Activated CD4-positive, alpha-beta T cell treated with anti-CD3 and anti-CD28 coated beads, Interleukin-2, Interleukin-4, amounts not matched to agents 100 ng/mL and 50 ng/mL, durations not matched to agents 16 hours and 8 hours (primary cell): ENCODE measurements around the gene MLXIPL.
"Not testable (repeated sequence)": the region's sequence is repeated elsewhere in the genome, so short reads cannot be mapped to it uniquely, and the experiment has no call there.

Experiments used
- DNase-seq: peaks from one replicate; pipeline ENCODE4 v3.0.0-alpha.2; 2020; ENCODE audit warnings: low spot score

MLXIPL gene

DNA sequence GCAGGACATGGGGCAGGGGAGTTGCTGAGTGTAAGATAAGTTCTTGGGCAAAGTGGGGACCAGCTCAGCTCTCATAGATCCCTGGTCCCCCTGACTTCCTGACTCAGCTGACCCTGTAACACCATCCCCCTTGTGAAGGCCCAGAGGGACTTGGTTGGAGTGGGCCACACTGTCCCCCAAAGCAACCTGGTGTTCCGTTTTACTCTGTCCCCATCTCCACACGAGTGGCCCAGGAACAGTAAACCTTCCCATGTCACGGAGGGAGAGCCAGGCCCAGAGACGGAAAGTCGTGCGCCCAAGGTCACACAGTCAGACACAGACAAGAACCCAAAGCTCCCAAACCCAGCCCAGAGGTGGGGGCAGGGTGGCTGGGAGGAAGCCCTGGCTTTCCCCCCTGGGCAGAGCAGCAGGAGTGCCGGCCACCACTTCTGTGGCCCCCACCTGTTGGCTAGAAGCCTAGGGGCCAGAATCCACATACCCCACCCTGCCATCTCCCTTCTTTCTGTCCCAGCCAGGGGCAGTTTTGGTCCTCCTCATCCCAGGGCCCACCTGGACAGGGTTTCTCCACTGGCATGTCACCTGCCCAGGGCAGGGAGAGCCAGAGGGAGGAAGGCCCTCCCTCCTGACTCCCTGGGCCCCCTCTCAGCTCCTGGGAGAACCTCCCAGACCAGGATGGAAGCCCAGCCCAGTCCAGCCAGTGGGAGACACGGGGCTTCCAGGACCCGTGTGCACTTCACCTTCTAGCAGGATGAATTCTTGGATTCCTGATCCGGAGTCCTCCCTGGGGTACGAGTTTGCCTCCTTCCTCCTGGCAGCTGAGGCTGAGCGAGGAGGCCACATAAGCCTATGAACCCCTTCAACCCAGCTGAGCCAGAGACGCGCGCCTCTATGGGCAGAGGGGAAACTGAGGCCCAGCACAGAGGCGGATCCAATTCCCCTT is 22.7 kb upstream of the MLXIPL start:
- no peak for DNase-seq

DNA sequence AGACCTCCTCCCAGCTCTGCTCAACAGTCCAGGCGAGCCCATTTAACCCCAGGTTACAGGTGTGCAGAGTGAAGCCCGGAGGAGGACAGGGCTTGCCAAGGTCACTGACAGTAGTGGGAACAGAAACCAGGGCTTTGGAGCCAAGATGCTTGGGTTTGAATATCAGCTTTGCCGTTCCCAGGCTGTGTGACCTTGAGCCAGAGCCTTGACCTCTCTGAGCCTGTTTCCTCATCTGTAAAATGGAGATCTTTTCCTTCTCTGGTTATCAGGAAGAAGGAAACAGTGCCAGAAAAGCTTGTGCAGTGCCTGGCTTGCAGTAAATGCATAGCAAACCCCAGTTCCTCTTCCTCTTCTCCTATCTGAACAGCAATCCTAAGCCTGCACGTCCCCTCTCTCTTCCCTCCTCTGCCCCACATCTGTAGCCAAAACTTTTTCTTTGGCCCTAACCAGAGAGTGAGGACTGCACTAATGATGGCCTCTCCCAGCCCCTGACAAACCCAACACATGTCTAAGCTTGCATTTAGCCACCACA is 21.4 kb upstream of the MLXIPL start:
- no peak for DNase-seq

DNA sequence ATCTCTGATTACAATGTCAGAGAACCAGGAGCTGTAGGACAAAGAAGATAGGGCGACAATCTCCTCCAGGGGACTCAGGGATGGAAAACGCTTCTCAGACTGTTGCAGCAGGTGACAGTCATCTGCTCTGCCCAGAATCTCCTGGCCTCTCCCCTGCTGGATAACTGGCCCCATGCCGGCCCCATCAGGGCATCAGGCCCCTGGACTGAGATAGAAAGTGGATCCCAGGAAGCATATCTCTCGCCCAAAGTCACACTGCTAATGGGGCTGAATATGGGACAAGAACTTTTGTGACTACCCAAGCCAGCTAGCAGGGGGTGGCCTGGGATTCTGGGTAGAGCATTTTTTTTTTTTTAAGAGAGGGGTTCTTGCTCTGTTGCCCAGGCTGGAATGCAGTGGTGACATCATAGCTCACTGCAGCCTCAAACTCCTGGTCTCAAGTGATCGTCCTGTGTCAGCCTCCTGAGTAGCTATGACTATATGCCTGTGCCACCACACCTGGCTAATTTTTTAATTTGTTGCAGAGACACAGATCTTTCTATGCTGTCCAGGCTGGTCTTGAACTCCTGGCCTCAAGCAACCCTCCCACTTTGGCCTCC is 20.5 kb upstream of the MLXIPL start:
- no peak for DNase-seq

DNA sequence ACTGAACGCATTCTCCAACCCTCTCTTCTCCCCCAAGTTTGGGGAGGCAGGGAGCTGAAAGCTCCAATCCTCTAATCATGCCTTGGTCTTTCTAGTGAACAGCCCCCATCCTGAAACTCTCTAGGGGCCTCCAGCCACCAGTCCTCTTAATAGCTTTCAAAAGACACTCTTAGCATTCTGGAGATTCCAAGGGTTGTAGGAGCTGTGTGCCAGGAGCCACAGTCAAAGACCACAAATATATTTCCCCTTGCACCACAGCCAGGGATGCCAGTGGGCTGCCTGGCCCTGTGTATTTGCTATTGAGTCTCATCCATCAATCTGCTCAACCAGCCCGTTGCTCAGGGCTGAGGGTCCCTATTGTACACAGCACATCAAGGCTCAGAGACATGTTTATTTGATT is 18.5 kb upstream of the MLXIPL start:
- DNase-seq = no peak

DNA sequence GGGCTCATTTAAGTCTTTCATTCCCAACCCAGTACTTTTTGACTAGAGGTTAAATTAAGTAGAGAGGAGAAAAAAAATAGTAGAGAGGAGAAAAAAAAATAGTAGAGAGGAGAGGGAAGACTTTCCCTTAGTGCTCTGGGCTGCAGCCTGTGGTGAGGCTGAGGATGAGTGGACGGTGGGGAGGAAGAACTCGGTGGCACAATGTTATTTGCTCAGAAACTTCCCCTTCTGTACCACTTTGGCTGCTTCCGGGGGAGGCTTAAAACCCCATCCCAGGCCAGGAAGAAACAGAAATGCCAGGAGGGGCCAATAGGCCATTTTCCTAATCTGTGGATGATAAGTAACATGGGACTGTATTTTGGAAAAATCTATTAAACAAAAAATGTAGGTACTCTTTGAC is 14.6 kb upstream of the MLXIPL start:
- DNase-seq = no peak

DNA sequence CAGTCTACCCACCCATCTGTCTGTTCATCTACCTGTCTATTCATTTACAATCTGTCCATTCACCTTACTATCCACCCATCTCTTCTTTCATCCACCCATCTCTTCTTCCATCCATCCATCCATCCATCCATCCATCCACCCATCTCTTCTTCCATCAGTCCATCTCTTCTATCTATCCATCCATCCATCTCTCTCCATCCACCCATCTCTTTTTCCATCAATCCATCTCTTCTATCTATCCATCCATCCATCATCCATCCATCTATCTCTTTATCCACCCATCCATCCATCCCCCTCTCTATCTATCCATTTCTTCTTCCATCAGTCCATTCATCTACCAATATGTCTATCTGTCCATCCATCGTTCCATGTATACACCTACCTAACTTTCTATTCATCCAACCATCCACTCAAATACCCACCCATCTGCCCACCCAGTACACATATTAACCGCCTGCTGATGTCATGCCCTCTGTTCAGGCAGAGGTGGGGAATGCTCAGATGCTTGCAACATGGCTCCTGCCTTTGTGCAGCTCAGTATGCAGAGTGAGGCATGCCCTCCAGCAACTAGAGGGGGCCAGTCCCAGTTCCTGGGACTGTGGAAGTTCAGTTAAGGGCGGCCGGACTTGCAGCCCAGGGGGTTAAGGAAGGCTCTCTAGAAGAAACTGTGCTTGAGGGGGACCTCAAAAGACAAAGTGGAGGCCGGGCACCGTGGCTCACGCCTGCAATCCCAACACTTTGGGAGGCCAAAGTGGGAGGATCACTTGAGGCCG is 11.3 kb upstream of the MLXIPL start:
- no peak for DNase-seq

DNA sequence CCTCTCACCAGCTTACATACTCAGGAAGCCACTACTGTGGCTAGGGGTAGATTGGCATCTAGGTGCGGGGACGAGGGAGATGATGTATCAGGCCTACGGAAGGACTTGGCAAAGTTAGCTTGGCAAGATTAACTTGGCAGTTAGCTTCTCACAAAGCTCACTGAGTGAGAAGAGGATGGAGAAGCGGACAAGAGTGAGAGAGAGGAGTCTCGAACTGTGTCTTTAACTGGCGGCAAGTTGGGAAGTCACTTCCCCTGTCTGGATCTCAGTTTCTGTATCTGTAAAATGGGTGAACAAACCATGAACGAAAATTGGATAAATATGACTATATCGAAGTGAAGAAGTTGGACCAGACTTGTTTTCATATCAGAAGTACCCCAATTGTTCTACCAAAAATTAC is 9.5 kb upstream of the MLXIPL start:
- DNase-seq = no peak

DNA sequence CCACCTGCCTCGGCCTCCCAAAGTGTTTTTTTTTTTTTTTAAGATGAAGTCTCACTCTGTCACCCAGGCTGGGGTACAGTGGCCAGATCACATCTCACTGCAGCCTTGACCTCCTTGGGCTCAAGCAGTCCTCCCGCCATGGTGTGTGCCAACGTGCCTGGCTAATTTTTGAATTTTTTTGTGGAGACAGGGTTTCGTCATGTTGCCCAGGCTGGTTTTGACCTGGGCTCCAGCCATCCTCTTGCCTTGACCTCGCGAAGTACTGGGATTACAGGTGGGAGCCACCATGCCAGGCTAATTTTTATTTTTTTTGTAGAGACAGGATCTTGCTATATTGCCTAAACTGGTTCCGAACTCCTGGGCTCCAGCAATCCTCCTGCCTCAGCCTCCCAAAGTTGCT is 9.0 kb upstream of the MLXIPL start:
- DNase-seq = no peak

DNA sequence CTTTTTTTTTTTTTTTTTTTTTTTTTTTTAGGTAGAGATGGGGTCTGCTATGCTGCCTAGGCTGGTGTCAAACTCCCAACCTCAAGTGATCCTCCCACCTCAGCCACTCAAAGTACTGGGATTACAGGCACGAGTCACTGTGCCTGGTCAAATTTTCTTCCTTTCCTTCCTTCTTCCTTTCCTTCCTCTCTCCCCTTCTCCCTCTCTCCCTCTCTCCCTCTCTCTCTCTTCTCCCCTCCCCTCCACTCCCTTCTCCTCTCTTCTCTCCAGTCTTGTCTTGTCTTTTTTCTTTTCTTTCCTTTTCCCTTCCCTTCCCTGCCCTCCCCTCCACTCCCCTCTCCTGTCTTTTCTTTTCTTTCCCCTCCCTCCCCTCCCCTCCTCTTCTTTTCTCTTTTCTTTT is 7.2 kb upstream of the MLXIPL start:
- no peak for DNase-seq

DNA sequence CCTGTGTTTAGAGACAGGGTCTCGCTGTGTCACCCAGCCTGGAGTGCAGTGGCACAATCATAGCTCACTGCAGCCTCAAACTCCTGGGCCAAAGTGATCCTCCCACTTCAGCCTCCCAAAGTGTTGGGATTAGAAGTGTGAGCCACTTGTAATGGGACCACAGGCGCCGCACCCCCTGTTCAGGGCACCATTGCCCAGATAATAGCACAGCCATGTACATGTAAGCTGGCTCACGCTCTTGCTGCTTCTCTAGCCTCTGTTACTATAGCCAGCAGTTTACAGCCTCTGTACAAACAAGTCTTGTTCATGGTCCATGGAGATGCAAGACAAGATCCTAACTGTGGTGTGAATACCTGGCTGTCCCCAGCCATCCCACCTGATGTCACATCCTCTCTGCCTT is 4.2 kb upstream of the MLXIPL start:
- DNase-seq = no peak

DNA sequence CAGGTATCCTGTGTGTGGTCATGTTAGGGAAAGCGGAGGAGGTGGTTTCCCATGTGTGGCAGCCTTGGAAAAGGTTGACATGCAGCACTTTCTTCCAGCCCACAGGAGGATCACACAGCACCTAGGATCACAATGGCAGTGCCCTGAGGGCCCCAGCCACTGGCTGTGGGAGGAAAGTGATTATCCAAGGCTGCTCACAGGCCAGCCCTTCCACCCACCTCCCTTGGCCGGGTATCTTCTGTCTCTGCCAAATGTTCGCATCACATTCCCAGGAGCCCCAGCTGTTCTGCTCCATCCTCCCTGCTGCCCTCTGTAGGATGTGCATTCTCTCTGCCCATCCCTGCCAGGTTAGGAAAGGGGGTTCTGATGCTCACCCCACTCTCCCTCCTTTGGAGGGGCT is 2.5 kb upstream of the MLXIPL start:
- no peak for DNase-seq

DNA sequence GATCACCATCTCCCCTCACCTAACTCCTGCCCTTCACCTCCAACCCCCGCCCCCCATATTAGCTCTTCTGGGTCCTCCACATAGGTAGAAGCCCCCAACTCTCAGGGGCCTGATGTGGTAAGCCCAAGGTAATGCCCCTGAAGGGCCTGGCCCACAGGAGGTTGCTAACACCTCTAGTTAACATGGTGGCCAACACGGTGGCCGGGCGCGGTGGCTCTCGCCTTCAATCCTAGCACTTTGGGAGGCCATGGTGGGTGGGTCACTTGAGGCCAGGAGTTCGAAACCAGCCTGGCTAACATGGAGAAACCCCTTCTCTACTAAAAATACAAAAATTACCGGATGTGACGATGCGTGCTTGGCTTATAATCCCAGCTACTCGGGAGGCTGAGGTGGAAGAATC is 954 bp upstream of the MLXIPL start:
- no peak for DNase-seq

DNA sequence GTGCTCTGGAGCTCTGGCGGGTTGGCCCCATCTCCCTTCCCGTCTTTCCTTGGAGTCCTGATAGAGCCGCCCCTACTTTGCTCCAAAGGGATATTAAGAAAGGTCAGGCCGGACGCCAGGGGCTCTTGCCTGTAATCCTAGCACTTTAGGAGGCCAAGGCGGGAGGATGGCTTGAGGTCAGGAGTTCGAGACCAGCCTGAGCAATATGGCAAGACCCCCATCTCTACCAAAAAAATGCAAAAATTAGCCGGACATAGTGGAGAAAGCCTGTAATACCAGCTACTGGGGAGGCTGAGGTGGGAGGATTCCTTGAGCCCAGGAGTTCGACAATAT is 313 bp upstream of the MLXIPL start:
- DNase-seq = no peak

DNA sequence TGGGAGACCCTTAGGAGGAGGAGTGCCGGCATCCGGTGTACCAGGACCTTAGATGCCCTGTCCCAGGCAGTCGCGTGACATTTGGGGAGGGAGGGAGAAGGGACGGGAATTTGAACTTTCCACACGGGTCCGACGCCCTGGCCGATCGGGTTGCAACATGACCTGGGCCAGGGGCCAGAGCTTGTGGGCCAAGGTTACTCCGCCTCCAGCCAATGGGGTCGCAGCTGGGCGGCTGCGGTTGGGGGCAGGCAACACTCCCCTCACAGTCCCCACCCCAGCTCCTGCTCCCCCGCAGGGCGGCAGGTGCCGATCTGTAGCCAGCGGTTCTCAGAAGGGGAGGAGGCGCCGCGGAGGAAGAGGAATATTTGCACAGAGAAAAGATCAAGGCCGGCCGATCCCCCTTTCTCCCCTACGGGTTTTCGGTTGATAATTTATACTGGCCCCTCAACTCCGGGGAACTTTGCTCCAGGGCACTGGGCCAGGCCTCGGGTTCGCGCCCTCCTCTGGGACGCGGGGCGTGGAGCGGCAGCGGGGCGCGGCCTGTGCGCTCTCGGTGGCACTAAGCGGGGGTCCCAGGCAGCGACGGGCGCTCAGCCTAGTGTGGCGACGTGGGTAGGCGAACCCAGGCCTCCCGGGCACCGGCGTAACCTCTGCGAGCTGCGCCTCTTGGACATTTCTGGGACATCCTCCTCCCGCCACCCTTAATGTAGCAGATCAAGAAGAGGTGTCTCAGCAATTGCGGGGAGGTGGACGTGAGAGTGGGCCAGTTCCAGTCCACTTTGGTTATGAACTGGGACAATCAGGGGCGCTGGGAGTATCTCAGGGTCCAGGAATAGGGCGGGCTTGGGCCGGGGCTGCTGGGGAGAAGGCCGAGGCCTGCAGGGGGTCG is 1.2 kb downstream of the MLXIPL start:
- DNase-seq = no peak

DNA sequence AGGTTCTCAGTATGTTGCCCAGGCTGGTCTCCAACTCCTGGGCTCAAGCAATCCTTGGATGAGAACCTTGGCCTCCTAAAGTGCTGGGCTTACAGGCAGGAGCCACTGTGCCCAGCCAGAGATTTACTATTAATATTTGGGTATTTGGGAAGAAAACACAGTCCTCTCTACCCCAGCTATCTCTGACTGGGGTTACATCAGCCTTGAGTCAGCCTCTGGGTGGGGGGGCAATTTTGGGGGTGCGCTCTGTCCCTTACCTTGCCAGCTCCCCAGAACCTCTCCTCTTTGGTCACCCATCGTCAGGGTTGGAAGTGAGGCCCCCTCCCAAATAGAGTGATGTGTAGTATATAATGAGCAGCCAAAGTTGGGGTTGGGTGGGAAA is 1.8 kb downstream of the MLXIPL start:
- no peak for DNase-seq

DNA sequence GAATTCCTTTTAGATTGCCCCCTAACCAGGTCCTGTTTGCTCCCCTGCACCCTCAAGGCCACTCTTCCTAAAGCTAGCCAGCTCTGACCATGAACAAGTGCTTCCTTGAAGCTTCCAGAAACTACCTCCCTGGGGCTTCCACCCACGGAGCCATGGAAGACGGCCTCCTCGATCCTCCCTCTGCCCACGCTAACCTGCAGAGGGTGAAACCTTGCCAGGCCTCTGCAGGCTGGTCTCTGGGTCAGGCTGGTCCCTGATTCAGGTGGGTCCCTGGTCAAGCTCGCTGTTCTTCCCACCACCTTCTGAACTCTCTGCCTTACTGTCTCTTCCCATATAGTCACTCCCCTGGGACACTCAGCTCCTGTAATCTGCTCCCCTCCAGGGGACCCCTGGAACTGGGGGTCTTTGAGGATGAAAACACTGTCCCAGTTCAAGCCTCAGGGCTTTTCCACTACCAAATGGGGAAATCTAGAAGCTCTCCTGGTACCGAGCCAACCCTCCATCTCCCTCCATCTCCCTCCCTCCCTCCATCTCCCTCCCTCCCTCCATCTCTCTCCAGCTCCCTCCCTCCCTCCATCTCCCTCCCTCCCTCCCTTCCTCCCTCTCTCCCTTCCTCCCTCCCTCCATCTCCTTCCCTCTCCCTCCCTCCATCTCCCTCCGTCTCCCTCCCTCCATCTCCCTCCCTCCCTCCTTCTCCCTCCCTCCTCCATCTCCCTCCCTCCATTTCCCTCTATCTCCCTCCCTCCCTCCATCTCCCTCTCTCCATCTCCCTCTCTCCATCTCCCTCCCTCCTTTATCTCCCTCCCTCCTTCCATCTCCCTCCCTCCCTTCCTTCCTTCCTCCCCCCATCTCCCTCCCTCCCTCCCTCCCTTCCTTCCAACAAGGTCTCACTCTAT is 2.9 kb downstream of the MLXIPL start:
- no peak for DNase-seq

DNA sequence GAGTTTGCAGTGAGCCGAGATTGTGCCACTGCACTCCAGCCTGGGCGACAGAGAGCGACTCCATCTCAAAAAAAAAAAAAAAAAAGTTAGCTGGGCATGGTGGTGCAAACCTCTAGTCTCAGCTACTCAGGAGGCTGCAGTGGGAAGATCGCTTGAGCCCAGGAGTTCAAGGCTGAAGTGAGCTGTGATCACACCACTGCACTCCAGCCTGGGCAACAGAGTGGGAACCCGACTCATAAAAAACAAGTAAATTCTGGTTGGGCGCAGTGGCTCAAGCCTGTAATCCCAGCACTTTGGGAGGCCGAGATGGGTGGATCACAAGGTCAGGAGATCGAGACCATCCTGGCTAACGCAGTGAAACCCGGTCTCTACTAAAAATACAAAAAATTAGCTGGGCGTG is 4.9 kb downstream of the MLXIPL start:
- DNase-seq = not testable (repeated sequence)

DNA sequence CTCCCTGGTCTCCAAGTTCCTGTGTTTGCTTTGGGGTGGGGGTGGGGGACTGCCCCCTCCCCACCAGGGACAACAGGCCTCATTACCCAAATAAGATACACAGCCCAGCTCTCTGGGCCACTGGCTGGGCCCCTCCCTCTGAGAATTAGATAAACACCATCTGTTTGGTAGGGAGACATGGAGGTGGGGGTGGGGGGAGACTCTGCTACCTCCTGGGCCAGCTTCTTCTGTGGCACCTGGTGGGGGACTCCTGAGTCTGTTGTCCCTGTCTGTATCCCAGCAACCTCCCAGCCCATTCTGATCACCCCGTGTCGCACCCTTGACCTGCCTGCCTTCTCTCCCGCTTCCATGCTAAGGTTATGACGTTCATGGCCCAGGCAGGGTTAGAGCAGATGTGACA is 5.8 kb downstream of the MLXIPL start:
- no peak for DNase-seq

DNA sequence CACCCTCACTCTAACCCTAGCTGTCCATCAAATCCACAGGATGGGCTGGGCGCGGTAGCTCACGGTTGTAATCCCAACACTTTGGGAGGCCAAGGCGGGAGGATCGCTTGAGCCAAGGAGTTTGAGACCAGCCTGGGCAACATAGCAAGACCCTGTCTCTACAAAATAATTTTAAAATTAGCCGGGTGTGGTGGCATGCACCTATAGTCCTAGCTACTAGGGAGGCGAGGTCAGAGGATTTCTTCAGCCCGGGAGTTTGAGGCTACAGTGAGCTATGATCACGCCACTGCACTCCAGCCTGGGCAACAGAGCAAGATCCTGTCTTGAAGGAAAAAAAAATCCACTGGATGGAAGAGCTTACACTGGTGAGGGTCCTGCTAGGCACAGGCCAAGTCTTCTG is 6.8 kb downstream of the MLXIPL start:
- not testable (repeated sequence) for DNase-seq

DNA sequence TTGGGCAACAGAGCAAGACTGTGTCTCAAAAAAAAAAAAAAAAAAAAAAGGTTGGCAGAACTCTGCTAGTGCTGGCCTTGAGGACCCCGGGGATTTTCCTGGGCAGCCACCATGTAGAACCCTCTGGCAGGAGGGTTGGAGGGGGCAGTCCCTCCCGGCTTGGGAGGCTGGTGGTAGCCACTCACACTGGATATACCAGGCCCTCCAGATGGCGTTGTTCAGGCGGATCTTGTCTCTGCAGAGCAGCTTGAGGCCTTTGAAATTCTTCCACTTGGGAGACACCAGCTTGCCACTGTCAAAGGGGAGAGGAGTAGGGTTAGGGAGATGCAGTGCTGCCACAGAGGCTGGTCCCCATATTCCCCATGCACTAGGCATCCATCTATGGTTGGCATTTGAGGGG is 8.4 kb downstream of the MLXIPL start:
- no peak for DNase-seq

DNA sequence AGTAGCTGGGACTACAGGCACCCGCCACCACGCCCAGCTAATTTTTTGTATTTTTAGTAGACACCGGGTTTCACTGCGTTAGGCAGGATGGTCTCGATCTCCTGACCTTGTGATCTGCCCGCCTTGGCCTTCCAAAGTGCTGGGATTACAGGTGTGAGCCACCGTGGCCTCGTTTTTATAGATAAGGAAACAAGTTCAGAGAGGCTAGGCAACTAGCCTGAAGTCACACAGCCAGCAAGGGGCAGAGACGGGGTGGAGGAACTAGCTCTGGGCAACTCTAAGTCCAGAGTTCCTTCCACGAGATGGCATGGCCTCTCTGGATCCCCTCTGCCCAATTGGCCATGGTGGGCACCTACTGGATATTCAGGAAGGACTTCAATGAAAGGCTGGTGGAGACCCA is 9.4 kb downstream of the MLXIPL start:
- not testable (repeated sequence) for DNase-seq
